Loucy (cell line): ENCODE results near the gene MAP2.

Experiments
- CTCF ChIP-seq: fragments of 200-600 bp; sonication (generic); conservative IDR thresholded peaks from 2 replicates; pipeline ENCODE4 v1.5.1; 2014; ENCODE audit warnings: mild to moderate bottlenecking, antibody characterized with exemption, low read length
- EZH2phosphoT487 ChIP-seq: fragments of 200-600 bp; IDR thresholded peaks from 2 replicates; pipeline ENCODE4 v1.6.1; 2018; ENCODE audit warnings: antibody characterized with exemption, mild to moderate bottlenecking, moderate library complexity, borderline replicate concordance

- no peak for TF ChIP-seq CTCF
- no peak for TF ChIP-seq EZH2phosphoT487
These were observed 110.4 kb downstream of the MAP2 start for GRCh38 chr2:209534228-209534627.
